Right lobe of liver (tissue), 4 donors: Measurements from ENCODE around the gene CYP11A1.
A peak's percentile ranks its signal among the peaks of the same experiment; 100 is the strongest.

ENCODE experiments used
- CTCF ChIP-seq, 4 donors: fragments of 200-600 bp in 3 of 4; fragments of 450-650 bp in 1 of 4; IDR thresholded peaks; one replicate each; pipeline versions ENCODE4 v1.5.1 to v1.8.0; 2016 to 2022; ENCODE audit warnings: antibody characterized with exemption in 4 of 4, mild to moderate bottlenecking in 2 of 4
- POLR2A ChIP-seq: fragments of 450-650 bp; IDR thresholded peaks from one replicate; pipeline ENCODE4 v1.6.1; 2017; ENCODE audit warnings: antibody characterized with exemption, mild to moderate bottlenecking
- donor health status: DM: no; HTN: no; CAD: no.
- donor health status: DM: no; HTN: no; CAD: no.
- donor health status: DM: no; HTN: yes; CAD: no.

DNA sequence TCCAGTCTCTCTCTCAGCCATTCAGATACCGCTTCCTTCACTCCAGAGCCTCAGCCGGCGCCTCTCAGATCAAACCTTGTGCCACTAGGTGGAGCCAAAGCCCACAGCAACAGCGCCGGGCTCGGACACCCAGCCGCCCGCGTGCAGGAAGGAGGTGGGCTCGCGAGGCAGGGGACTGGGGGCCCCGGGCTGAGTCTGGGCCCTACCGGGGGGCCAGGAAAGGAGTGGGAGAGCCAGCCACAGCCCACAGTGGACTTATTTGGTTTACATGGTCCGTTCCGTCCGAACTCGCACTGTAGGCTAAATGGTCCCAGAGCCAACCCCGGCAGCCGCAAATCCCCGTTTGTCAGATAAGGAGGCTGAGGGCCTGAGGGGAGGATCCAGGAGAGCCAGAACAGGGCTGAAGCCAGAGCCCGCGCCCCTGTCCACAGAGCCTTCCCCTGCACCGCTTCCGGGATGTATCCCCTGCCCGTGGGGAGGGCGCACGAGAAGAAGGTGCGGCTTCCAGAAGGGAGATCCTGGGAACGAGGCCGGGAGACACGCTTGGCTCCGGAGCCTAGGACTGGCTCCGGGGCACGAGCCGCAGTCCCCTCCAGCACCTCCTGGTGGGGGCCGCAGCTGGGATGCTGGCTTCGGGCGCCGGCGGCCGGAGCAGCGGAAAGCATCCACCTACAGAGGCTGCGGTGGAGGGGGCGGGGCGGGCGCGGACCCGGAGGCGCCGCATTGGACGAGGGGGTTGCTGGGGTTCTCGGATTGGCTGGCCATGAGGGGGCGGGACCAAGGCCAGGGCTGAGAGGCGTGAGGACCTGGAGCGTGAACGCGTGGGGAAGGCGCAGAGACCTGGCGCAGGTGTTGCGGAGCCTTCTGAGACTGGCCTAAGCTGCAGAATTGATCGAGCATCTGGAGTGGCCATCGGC, 6.5 kb upstream of the CYP11A1 start:
- no peak for TF ChIP-seq POLR2A
- peak; percentile 83 to 93 (median 87) for TF ChIP-seq CTCF (IDR thresholded peaks at IDR 0.05)
